T-helper 22 cell (primary cell): ENCODE data around the gene HACD2.

Source experiments
- DNase-seq: peaks from one replicate; pipeline ENCODE4 v3.0.0-alpha.2; 2020; ENCODE audit warnings: low read depth

The HACD2 gene

DNA sequence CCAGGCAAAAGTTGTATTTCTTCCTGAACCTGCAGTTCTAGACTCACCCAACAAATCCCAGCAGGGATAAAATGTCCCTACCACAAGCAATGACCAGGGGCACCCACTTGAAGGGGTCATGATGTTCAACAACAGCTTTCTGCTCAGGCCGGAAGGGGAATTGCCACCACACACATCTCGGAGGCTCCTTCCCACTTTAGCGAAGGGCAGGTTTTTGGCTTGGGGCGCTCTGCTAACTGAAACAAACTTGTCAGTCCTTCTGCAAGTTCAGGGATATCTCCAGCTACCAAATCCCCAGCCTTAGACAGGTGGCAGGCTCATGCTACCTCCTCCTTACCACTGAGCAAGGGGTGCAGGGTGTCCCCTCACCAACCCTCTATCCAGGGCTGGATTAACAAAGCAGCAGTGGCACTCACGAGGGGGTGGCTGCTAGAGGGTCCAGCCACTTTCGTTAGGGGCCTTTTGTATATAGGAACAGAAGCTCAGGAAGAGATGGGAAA lies 138.2 kb downstream of the HACD2 start:
- DNase-seq, result no peak

DNA sequence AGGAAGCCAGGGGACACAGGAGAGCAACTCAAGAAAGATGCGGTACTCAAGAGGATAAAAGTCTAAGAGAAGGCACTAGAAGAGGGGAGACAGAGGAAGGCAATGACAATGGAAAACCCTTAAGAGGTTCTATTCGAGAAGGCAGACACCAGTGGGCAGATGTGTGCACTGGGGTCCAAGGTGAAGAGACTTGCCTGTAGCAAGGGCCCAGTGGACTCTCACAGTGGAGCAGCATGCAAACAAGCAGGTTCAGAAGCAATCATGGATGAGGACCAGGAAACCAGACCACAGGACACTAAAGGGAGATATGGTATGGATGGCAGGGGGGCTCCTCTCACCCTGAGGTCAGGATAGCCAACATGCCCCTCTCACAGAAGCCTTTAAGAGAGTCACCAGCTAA lies 138.6 kb downstream of the HACD2 start:
- no peak for DNase-seq

DNA sequence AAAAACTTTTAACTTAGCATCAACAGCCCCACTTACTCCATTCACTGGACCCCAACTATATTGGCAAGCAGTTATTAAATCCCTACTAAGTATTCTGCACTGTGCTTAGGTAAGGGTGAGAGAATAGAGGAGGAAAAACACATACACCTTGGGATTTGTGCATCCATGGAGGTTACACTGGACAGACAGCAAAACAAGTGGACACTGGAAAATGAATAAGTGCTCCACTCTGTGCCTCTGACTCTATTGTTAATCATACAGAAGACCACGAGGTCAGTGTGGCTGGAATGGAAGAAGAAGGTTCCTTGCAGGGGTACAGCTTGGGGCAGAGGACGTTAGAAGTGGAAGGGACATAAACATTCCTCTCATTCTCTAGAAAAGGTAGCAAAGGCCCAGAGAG lies 139.2 kb downstream of the HACD2 start:
- DNase-seq, result no peak

DNA sequence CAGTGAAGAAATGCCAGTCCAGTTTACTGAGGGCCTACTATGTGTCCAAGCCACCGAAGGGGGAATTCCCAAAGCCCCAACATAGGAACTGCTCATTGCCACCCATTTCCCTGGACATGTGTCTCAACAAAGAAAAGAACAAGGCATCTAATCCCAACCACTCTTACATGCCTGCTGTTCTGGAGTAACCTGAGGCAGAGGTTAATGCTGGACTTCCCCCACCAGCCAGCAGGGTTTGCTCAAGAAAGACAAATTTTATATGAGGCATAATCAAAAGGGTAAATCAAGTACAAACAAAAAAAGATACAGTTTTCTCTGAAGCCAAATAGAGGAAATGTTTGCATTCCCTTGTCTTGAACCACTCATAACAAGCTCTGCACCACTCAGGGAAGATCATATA lies 140.1 kb downstream of the HACD2 start:
- DNase-seq, result no peak

DNA sequence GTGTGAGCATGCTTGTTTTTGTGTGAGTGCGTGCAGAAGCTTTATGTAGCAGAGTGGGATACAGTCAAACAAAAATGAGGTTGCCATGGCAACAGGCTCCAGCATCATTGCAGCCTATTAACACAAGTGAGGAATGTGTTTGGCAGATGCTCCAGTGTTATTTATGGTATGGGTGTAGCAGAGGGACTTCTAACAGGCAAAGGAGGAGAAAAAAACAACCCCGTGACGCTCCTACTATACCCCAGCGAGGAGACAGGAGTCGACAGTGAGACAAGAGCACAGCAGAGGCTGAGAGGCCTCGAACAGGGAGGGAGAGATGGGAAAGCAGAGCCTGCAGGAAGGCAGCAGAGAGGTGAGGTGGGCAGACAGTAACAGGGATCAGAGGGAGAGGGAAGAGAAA lies 140.8 kb downstream of the HACD2 start:
- DNase-seq, result no peak

DNA sequence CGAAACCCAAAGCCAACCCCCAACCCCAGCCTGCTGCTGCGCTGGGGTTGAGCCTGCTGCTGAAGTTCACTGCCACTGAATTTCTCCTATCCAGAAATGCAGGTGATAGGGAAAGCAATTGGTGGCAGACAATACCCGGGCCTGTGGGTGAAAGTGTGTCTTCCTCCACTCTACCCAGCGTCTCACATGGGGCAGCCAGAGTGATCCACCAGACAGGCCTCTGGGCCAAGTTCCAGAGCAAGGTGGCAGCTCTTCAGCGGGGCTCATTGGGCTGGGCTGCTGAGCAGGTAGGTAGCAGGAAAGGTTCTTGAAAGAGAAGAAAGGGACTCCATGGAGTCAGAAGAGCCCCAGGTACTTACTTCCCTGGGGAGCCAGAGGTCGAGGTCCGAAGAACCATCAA lies 141.9 kb downstream of the HACD2 start:
- DNase-seq, result no peak

DNA sequence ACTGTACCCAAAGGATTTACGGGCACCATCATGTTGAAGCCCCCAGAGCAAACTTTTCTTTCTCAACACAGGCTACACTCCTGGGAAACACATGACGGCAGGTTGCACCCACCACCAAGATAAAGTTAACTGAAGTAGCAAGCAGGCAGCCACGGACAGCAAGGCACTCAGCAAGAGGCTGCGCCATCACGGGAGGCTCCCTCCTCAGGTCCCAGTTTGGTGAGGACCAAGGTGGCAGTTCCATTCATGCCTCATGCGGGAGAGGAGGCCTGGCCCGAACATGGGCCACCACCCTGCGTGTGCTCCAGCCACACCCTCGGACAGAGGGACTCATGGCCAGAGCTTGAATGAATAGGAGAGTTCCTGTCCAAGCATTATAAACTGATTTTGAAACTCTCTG lies 142.7 kb downstream of the HACD2 start:
- no peak for DNase-seq
